Measurements from ENCODE around the gene NPTN. TPM values are rescaled to one million over a fixed set of nuclear protein-coding genes. Genes with fewer than 3 reads are reported as not detected.
"Not testable (repeated sequence)": the region's sequence is repeated elsewhere in the genome, so short reads cannot be mapped to it uniquely, and the experiment has no call there.

Gene NPTN
- total RNA-seq, 1 experiment from 2014 or later: 83.3 TPM

GRCh38 chr15:73585871-73586654 is 47.1 kb downstream of the NPTN start:
- in situ Hi-C loops (cut with HindIII; ENCODE audit: low pct_unique_long_range_greater_than_20kb, low sequenced_read_pairs): no loop called here
- no peak for DNase-seq (ENCODE audit: low read depth, low spot score)

GRCh38 chr15:73584699-73585420 is 48.3 kb downstream of the NPTN start:
- DNase-seq (ENCODE audit: low read depth, low spot score): no peak
- in situ Hi-C loops (cut with HindIII; ENCODE audit: low pct_unique_long_range_greater_than_20kb, low sequenced_read_pairs): no loop called here

GRCh38 chr15:73583544-73583943 is 49.6 kb downstream of the NPTN start:
- in situ Hi-C loops (cut with HindIII; ENCODE audit: low pct_unique_long_range_greater_than_20kb, low sequenced_read_pairs): no loop called here
- DNase-seq (ENCODE audit: low read depth, low spot score): no peak

DNA sequence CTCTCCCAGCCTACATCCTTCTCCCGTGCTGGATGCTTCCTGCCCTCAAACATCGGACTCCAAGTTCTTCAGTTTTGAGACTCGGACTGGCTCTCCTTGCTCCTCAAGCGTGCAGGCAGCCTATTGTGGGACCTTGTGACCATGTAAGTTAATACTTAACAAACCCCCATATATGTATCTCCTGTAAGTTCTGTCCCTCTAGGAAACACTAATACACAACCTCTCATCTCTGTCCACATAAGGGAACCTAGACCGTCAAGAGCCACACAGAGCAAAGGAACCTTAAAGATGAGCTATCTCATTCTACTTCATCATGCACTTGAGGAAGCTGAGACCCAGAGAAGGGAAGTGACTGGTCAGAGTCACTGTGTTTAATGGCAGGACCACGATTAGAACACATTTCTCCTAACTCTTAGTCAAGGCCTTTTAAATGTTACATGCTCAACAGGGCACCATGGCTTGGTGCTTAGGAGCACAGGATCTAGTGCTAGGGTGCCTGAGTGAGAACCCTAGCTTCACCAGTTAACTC is 50.3 kb downstream of the NPTN start:
- in situ Hi-C loops (cut with HindIII; ENCODE audit: low pct_unique_long_range_greater_than_20kb, low sequenced_read_pairs): no loop called here
- DNase-seq (ENCODE audit: low read depth, low spot score): no peak

DNA sequence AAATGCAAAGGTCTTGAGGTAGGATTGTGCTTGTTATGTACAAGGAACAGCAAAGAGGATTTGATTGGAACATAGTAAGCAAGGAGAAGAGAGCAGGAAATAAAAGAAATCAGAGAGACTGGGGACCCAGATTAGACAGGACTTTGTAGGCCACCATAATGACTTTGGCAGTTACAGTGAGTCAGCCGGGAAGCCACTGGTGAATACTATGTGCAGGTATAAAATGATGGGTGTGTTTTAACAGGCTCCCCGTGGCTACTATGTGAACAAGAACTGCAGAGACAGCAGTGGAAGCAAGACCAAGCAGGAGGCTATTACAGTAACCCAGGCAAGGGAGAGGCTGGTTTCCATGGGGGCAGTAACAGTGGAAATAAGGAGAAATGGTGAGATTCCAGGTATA is 55.2 kb downstream of the NPTN start:
- no peak for DNase-seq (ENCODE audit: low read depth, low spot score)
- in situ Hi-C loops (cut with HindIII; ENCODE audit: low pct_unique_long_range_greater_than_20kb, low sequenced_read_pairs): no loop called here

- in situ Hi-C loops (cut with HindIII; ENCODE audit: low pct_unique_long_range_greater_than_20kb, low sequenced_read_pairs): not testable (repeated sequence)
Observed at GRCh38 chr15:73577593-73577992, 55.6 kb downstream of the NPTN start.

DNA sequence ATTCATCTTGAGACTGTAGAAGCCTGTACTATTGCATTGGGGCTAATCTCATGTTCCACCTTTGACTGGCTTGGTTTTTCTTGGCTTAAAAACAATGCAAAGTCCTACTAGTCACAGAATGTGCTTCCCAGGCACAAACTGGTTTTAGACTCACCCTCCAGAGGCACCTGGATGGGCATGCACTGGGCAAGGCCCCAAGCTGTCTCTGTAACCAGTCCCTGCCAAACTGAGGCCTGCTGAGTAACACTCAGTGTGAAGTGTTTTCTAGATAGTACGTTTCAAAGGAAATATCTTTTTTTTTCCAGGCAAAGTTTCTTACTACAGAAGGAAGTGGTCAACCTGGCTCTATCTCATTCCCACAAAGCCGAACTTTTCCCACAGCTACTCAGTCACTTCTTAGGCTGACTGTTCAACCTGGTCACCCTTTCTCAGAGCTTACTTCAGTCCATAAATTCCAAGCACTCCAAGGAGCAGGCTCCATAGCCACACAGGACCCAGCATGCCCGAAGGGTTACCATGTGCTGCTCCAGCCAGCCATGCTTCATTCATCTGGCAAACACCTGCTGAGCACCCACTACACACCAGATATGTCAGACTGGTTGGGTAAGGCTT is 57.4 kb downstream of the NPTN start:
- in situ Hi-C loops (cut with HindIII; ENCODE audit: low pct_unique_long_range_greater_than_20kb, low sequenced_read_pairs): no loop called here
- DNase-seq (ENCODE audit: low read depth, low spot score): no peak

More at GRCh38 chr15:73577593-73577992, 55.6 kb downstream of the NPTN start:
- not testable (repeated sequence) for DNase-seq (ENCODE audit: low read depth, low spot score)

DNA sequence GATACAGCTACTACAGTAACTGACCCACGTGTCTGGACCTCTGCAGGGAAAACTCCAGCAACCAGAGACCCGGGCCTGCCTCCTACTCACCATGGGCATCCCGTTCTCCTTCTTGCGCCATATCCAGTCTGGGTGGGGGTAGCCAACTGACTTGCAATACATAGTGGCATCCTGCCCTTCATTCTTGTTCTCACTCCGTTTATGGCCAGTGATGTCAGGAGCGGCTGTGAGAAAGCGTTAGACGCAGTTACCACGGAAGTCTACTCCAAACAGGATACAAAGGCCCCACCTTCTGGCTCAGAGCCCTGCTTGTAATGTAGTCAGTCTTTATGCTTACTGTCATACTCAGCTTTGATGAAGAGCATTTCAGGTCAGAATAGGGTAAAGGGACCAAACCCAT is 59.6 kb downstream of the NPTN start:
- in situ Hi-C loops (cut with HindIII; ENCODE audit: low pct_unique_long_range_greater_than_20kb, low sequenced_read_pairs): no loop called here
- no peak for DNase-seq (ENCODE audit: low read depth, low spot score)

- in situ Hi-C loops (cut with HindIII; ENCODE audit: low pct_unique_long_range_greater_than_20kb, low sequenced_read_pairs): no loop called here
Observed at GRCh38 chr15:73573037-73573436, 60.2 kb downstream of the NPTN start.

DNA sequence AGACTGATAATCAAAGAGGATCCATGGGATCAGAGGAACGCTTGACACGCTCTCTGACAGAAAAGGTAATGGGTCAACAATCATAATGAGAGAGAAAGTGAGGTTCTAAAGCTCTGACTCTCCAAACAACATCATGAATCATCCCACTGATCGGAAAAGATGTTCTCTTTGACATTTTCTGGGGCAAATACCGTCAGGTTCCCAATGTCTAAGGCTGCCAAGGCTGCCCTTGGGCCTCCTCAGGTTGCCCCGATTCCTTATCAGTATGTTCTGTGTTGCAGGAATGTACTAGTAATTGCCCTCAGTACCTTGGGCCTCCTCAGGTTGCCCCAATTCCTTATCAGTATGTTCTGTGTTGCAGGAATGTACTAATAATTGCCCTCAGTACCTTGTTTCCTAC is 60.9 kb downstream of the NPTN start:
- DNase-seq (ENCODE audit: low read depth, low spot score): no peak
- in situ Hi-C loops (cut with HindIII; ENCODE audit: low pct_unique_long_range_greater_than_20kb, low sequenced_read_pairs): no loop called here

More at GRCh38 chr15:73573037-73573436, 60.2 kb downstream of the NPTN start:
- DNase-seq (ENCODE audit: low read depth, low spot score): no peak

- DNase-seq (ENCODE audit: low read depth, low spot score): no peak
- in situ Hi-C loops (cut with HindIII; ENCODE audit: low pct_unique_long_range_greater_than_20kb, low sequenced_read_pairs): no loop called here
Observed at GRCh38 chr15:73571346-73571745, 61.8 kb downstream of the NPTN start.

GRCh38 chr15:73570355-73571032 is 62.7 kb downstream of the NPTN start:
- in situ Hi-C loops (cut with HindIII; ENCODE audit: low pct_unique_long_range_greater_than_20kb, low sequenced_read_pairs): no loop called here
- DNase-seq (ENCODE audit: low read depth, low spot score): no peak

GRCh38 chr15:73569361-73569760 is 63.8 kb downstream of the NPTN start:
- DNase-seq (ENCODE audit: low read depth, low spot score): peak; percentile 8
- in situ Hi-C loops (cut with HindIII; ENCODE audit: low pct_unique_long_range_greater_than_20kb, low sequenced_read_pairs): no loop called here

DNA sequence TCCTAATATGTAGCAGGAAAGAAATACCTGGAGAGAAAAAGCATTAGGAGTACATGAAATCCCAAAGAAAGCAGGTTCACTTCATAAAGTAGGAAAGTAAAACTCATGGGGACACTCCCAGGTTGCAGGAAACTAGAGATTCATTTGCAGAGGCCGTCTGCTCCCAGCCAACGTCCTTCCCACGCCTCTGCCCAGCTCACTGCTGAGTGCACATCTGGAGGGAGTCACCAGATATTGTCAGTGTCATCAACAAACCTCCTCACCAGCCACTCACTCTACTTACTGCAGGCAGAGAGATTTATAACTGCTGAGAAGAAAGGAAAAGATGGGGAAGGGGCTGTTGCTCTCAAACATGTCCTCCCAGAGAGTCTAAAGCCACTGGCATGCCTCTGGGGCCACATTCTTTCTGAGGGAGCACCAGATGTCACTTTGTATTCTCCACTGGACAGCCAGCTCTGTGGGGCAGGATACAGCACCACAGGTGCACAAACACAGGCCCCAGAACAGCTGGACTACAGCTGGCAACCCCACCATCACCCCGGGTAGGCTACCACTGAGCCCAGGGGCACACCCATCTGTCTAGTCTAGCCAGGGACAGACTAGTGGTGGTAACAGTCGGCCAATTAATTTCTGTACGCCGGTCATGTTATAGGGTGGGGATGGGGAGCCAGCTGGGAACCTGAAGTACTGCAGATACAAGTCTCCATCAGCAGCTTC is 64.5 kb downstream of the NPTN start:
- in situ Hi-C loops (cut with HindIII; ENCODE audit: low pct_unique_long_range_greater_than_20kb, low sequenced_read_pairs): no loop called here
- DNase-seq (ENCODE audit: low read depth, low spot score): no peak

- no peak for DNase-seq (ENCODE audit: low read depth, low spot score)
- in situ Hi-C loops (cut with HindIII; ENCODE audit: low pct_unique_long_range_greater_than_20kb, low sequenced_read_pairs): no loop called here
Observed at GRCh38 chr15:73567020-73567419, 66.2 kb downstream of the NPTN start.

GRCh38 chr15:73564255-73564654 is 68.9 kb downstream of the NPTN start:
- DNase-seq (ENCODE audit: low read depth, low spot score): peak; percentile 4
- in situ Hi-C loops (cut with HindIII; ENCODE audit: low pct_unique_long_range_greater_than_20kb, low sequenced_read_pairs): no loop called here

GRCh38 chr15:73560501-73561117 is 72.6 kb downstream of the NPTN start:
- DNase-seq (ENCODE audit: low read depth, low spot score): peak; percentile 77

More at GRCh38 chr15:73560501-73561117, 72.6 kb downstream of the NPTN start:
- in situ Hi-C loops (cut with HindIII; ENCODE audit: low pct_unique_long_range_greater_than_20kb, low sequenced_read_pairs): no loop called here
